PC-9 (cell line): ENCODE data around the gene ARHGAP8.

ENCODE experiments used
- CTCF ChIP-seq: fragments of 200-600 bp; sonication (generic); conservative IDR thresholded peaks from 2 replicates; pipeline ENCODE4 v1.6.1; 2017; ENCODE audit warnings: mixed run types, antibody characterized with exemption, mild to moderate bottlenecking, moderate library complexity
- EZH2 ChIP-seq: fragments of 200-600 bp; sonication (generic); IDR thresholded peaks from 2 replicates; pipeline ENCODE4 v1.8.0; 2017; ENCODE audit warnings: antibody characterized with exemption, low read depth

GRCh38 chr22:44745853-44746789, 6.3 kb upstream of the ARHGAP8 start:
- TF ChIP-seq EZH2: no peak
- no peak for TF ChIP-seq CTCF
